ENCODE results near the gene KCNIP1. TPM values are rescaled to one million over a fixed set of nuclear protein-coding genes. Genes with fewer than 3 reads are reported as not detected.

Gene KCNIP1
- total RNA-seq, 1 donor from 2014 or later: 5.3 TPM

GRCh38 chr5:170636206-170636605, 132.4 kb downstream of the KCNIP1 start:
- DNase-seq (ENCODE audit: extremely low spot score, unreplicated experiment): no peak
- no peak for TF ChIP-seq CTCF (conservative IDR thresholded peaks at IDR 0.05)
- H3K4me1 Mint-ChIP-seq (ENCODE audit: unreplicated experiment): peaks cover 24% of the 10 kb centered on the region
- no peaks in the 10 kb centered on the region for H3K9me3 Mint-ChIP-seq
- H3K36me3 Mint-ChIP-seq: no peaks in the 10 kb centered on the region
- no peak overlapping the region for H3K27ac Mint-ChIP-seq
- H3K27me3 Mint-ChIP-seq: peaks cover 33% of the 10 kb centered on the region
- no peak overlapping the region for H3K4me3 Mint-ChIP-seq

- peaks cover 33% of the 10 kb centered on the region for H3K27me3 Mint-ChIP-seq
- H3K36me3 Mint-ChIP-seq: no peaks in the 10 kb centered on the region
- no peaks in the 10 kb centered on the region for H3K9me3 Mint-ChIP-seq
- no peak overlapping the region for H3K27ac Mint-ChIP-seq
- DNase-seq (ENCODE audit: extremely low spot score, unreplicated experiment): no peak
- TF ChIP-seq CTCF (conservative IDR thresholded peaks at IDR 0.05): no peak
- no peak overlapping the region for H3K4me3 Mint-ChIP-seq
- H3K4me1 Mint-ChIP-seq (ENCODE audit: unreplicated experiment): peaks cover 24% of the 10 kb centered on the region
Observed at GRCh38 chr5:170636801-170637477, 133.1 kb downstream of the KCNIP1 start.

- no peak overlapping the region for H3K27ac Mint-ChIP-seq
- no peaks in the 10 kb centered on the region for H3K36me3 Mint-ChIP-seq
- no peaks in the 10 kb centered on the region for H3K9me3 Mint-ChIP-seq
- DNase-seq (ENCODE audit: extremely low spot score, unreplicated experiment): no peak
- no peak overlapping the region for H3K4me3 Mint-ChIP-seq
- peaks cover 33% of the 10 kb centered on the region for H3K27me3 Mint-ChIP-seq
- TF ChIP-seq CTCF (conservative IDR thresholded peaks at IDR 0.05): no peak
- H3K4me1 Mint-ChIP-seq (ENCODE audit: unreplicated experiment): peaks cover 21% of the 10 kb centered on the region
Observed at GRCh38 chr5:170638051-170638450, 134.2 kb downstream of the KCNIP1 start.

- TF ChIP-seq CTCF (conservative IDR thresholded peaks at IDR 0.05): peak; percentile 96
- Mint-ChIP-seq H3K9me3 (no peaks in the 10 kb centered on the region), H3K27me3 (peaks cover 29% of the 10 kb centered on the region), H3K27ac (no peak overlapping the region), H3K36me3 (no peaks in the 10 kb centered on the region), H3K4me1 (ENCODE audit: unreplicated experiment) (peaks cover 15% of the 10 kb centered on the region), H3K4me3 (no peak overlapping the region)
- no peak for DNase-seq (ENCODE audit: extremely low spot score, unreplicated experiment)
Observed at GRCh38 chr5:170638454-170639220, 134.8 kb downstream of the KCNIP1 start.

GRCh38 chr5:170639221-170639925, 135.6 kb downstream of the KCNIP1 start:
- Mint-ChIP-seq H3K4me3 (no peak overlapping the region), H3K4me1 (ENCODE audit: unreplicated experiment) (peaks cover 7% of the 10 kb centered on the region), H3K9me3 (no peaks in the 10 kb centered on the region), H3K36me3 (no peaks in the 10 kb centered on the region), H3K27me3 (peaks cover 32% of the 10 kb centered on the region), H3K27ac (no peak overlapping the region)
- DNase-seq (ENCODE audit: extremely low spot score, unreplicated experiment): no peak
- no peak for TF ChIP-seq CTCF (conservative IDR thresholded peaks at IDR 0.05)

Measured in type B pancreatic cell (in vitro differentiated cells).